ENCODE results near the gene SCP2. TPM values are rescaled to one million over a fixed set of nuclear protein-coding genes. Genes with fewer than 3 reads are reported as not detected.

The SCP2 gene
- total RNA-seq, 1 donor from 2014 or later: 89.8 TPM

DNA sequence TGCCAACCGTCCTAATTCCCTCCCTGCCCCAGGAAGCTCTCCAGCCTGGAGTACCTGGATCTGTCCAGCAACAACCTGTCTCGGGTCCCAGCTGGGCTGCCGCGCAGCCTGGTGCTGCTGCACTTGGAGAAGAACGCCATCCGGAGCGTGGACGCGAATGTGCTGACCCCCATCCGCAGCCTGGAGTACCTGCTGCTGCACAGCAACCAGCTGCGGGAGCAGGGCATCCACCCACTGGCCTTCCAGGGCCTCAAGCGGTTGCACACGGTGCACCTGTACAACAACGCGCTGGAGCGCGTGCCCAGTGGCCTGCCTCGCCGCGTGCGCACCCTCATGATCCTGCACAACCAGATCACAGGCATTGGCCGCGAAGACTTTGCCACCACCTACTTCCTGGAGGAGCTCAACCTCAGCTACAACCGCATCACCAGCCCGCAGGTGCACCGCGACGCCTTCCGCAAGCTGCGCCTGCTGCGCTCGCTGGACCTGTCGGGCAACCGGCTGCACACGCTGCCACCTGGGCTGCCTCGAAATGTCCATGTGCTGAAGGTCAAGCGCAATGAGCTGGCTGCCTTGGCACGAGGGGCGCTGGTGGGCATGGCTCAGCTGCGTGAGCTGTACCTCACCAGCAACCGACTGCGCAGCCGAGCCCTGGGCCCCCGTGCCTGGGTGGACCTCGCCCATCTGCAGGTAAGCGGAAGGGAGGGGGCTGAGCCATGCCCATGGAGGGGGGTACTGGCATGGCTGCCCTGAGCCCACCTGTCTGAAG lies 151.4 kb downstream of the SCP2 start:
- H3K79me2 ChIP-seq (ENCODE audit: insufficient read depth, low read length): no peaks in the 10 kb centered on the region
- FAIRE-seq (no peak), DNase-seq (ENCODE audit: low read depth) (no peak)
- Mint-ChIP-seq H3K36me3 (ENCODE audit: low read depth, unreplicated experiment) (peaks cover 3% of the 10 kb centered on the region), H3K4me3 (ENCODE audit: unreplicated experiment) (no peak overlapping the region), H3K9me3 (ENCODE audit: unreplicated experiment) (no peaks in the 10 kb centered on the region), H3K27me3 (ENCODE audit: low read depth, unreplicated experiment) (peaks cover 40% of the 10 kb centered on the region), H3K4me1 (ENCODE audit: low read depth, unreplicated experiment) (peaks cover 6% of the 10 kb centered on the region), H3K27ac (ENCODE audit: unreplicated experiment) (no peak overlapping the region)
- H3K27ac ChIP-seq (ENCODE audit: low read depth, low read length): no peak overlapping the region
- no peak overlapping the region for H3K9ac ChIP-seq (ENCODE audit: low read length)
- H3K4me3 ChIP-seq (ENCODE audit: insufficient read depth, low read depth, low read length): no peak overlapping the region
- no peak for TF ChIP-seq EZH2 (IDR thresholded peaks at IDR 0.05; ENCODE audit: insufficient read depth, low read length)
- TF ChIP-seq, protein P1, sequence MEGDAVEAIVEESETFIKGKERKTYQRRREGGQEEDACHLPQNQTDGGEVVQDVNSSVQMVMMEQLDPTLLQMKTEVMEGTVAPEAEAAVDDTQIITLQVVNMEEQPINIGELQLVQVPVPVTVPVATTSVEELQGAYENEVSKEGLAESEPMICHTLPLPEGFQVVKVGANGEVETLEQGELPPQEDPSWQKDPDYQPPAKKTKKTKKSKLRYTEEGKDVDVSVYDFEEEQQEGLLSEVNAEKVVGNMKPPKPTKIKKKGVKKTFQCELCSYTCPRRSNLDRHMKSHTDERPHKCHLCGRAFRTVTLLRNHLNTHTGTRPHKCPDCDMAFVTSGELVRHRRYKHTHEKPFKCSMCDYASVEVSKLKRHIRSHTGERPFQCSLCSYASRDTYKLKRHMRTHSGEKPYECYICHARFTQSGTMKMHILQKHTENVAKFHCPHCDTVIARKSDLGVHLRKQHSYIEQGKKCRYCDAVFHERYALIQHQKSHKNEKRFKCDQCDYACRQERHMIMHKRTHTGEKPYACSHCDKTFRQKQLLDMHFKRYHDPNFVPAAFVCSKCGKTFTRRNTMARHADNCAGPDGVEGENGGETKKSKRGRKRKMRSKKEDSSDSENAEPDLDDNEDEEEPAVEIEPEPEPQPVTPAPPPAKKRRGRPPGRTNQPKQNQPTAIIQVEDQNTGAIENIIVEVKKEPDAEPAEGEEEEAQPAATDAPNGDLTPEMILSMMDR (IDR thresholded peaks at IDR 0.05; ENCODE audit: insufficient read depth, low read depth, low read length): no peak
- H2AFZ ChIP-seq (ENCODE audit: low read depth, low read length): no peak overlapping the region
- H4K20me1 ChIP-seq (ENCODE audit: insufficient read depth, low read length): no peaks in the 10 kb centered on the region
- no peaks in the 10 kb centered on the region for H3K36me3 ChIP-seq (ENCODE audit: insufficient read depth, low read length)
- H3K9me3 ChIP-seq (ENCODE audit: insufficient read depth, low read depth, low read length): no peaks in the 10 kb centered on the region
- no peaks in the 10 kb centered on the region for H3K27me3 ChIP-seq (ENCODE audit: insufficient read depth, low read length)
- H3K4me2 ChIP-seq (ENCODE audit: low read length): no peak overlapping the region
- no peaks in the 10 kb centered on the region for H3K4me1 ChIP-seq (ENCODE audit: insufficient read depth, low read length)

DNA sequence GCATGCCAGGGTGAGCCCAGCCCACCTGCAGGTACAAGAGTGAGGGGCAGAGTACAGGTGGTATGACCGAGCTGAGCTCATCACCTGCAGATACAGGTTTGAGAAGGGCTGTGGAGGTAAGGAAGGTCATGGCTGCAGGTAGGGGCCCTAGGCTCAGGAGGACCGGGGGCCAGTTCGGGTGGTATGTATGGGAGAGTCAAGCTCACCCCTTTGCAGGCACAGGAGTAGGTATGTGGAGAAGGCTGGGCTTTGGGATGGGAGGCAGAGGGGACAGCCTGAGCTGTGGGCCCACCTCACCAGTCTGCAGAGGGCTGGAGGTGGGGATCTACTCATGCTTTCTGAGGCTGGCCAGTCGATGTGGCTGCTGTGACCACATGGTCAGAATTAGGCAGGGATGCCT lies 152.2 kb downstream of the SCP2 start:
- H3K36me3 ChIP-seq (ENCODE audit: insufficient read depth, low read length): no peaks in the 10 kb centered on the region
- peaks cover 8% of the 10 kb centered on the region for H3K4me1 Mint-ChIP-seq (ENCODE audit: low read depth, unreplicated experiment)
- H2AFZ ChIP-seq (ENCODE audit: low read depth, low read length): no peak overlapping the region
- DNase-seq (ENCODE audit: low read depth) (no peak), FAIRE-seq (no peak)
- H3K4me1 ChIP-seq (ENCODE audit: insufficient read depth, low read length): no peaks in the 10 kb centered on the region
- peaks cover 40% of the 10 kb centered on the region for H3K27me3 Mint-ChIP-seq (ENCODE audit: low read depth, unreplicated experiment)
- no peaks in the 10 kb centered on the region for H3K27me3 ChIP-seq (ENCODE audit: insufficient read depth, low read length)
- H3K9me3 ChIP-seq (ENCODE audit: insufficient read depth, low read depth, low read length): no peaks in the 10 kb centered on the region
- no peak overlapping the region for H3K27ac ChIP-seq (ENCODE audit: low read depth, low read length)
- peaks cover 3% of the 10 kb centered on the region for H3K36me3 Mint-ChIP-seq (ENCODE audit: low read depth, unreplicated experiment)
- H3K4me3 Mint-ChIP-seq (ENCODE audit: unreplicated experiment): no peak overlapping the region
- no peaks in the 10 kb centered on the region for H4K20me1 ChIP-seq (ENCODE audit: insufficient read depth, low read length)
- no peak overlapping the region for H3K4me2 ChIP-seq (ENCODE audit: low read length)
- H3K9ac ChIP-seq (ENCODE audit: low read length): no peak overlapping the region
- no peak overlapping the region for H3K27ac Mint-ChIP-seq (ENCODE audit: unreplicated experiment)
- TF ChIP-seq, protein P1 (IDR thresholded peaks at IDR 0.05; ENCODE audit: insufficient read depth, low read depth, low read length): no peak
- no peak for TF ChIP-seq EZH2 (IDR thresholded peaks at IDR 0.05; ENCODE audit: insufficient read depth, low read length)
- no peaks in the 10 kb centered on the region for H3K9me3 Mint-ChIP-seq (ENCODE audit: unreplicated experiment)
- H3K4me3 ChIP-seq (ENCODE audit: insufficient read depth, low read depth, low read length): no peak overlapping the region
- H3K79me2 ChIP-seq (ENCODE audit: insufficient read depth, low read length): no peaks in the 10 kb centered on the region

DNA sequence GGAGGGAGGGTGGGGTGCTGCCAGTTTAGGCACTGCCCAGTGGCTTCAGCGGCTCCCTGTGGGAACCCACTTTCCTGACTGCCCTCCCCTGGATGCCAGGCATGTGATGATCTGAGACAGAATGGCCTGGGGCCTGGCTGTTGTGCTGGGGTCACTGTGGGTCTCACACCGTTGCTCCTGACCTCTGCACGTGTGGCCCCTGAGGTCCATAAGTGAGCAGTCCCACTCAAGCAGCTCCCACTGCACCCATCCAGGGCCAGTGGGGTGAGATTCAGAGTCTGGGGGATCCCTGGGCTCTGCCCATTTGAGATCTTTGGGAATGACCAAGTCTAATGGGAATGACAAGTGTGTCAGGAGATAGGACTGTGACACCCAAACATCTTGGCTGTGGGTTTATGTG lies 153.0 kb downstream of the SCP2 start:
- Histone ChIP-seq H2AFZ (ENCODE audit: low read depth, low read length) (no peak overlapping the region), H3K4me3 (ENCODE audit: insufficient read depth, low read depth, low read length) (no peak overlapping the region), H3K4me2 (ENCODE audit: low read length) (no peak overlapping the region), H3K4me1 (ENCODE audit: insufficient read depth, low read length) (no peaks in the 10 kb centered on the region), H3K27me3 (ENCODE audit: insufficient read depth, low read length) (no peaks in the 10 kb centered on the region), H3K79me2 (ENCODE audit: insufficient read depth, low read length) (no peaks in the 10 kb centered on the region), H3K27ac (ENCODE audit: low read depth, low read length) (no peak overlapping the region), H3K9me3 (ENCODE audit: insufficient read depth, low read depth, low read length) (no peaks in the 10 kb centered on the region), H4K20me1 (ENCODE audit: insufficient read depth, low read length) (no peaks in the 10 kb centered on the region), H3K9ac (ENCODE audit: low read length) (no peak overlapping the region), H3K36me3 (ENCODE audit: insufficient read depth, low read length) (no peaks in the 10 kb centered on the region)
- H3K9me3 Mint-ChIP-seq (ENCODE audit: unreplicated experiment): no peaks in the 10 kb centered on the region
- H3K27ac Mint-ChIP-seq (ENCODE audit: unreplicated experiment): no peak overlapping the region
- H3K27me3 Mint-ChIP-seq (ENCODE audit: low read depth, unreplicated experiment): peaks cover 43% of the 10 kb centered on the region
- H3K4me1 Mint-ChIP-seq (ENCODE audit: low read depth, unreplicated experiment): peaks cover 11% of the 10 kb centered on the region
- no peak for DNase-seq (ENCODE audit: low read depth)
- H3K36me3 Mint-ChIP-seq (ENCODE audit: low read depth, unreplicated experiment): peaks cover 3% of the 10 kb centered on the region
- no peak overlapping the region for H3K4me3 Mint-ChIP-seq (ENCODE audit: unreplicated experiment)
- no peak for TF ChIP-seq EZH2 (IDR thresholded peaks at IDR 0.05; ENCODE audit: insufficient read depth, low read length)
- TF ChIP-seq, protein P1 (IDR thresholded peaks at IDR 0.05; ENCODE audit: insufficient read depth, low read depth, low read length): no peak
- FAIRE-seq: no peak

Data from astrocyte (in vitro differentiated cells and primary cell).